ENCODE data around the gene ZXDC.

ZXDC gene

DNA sequence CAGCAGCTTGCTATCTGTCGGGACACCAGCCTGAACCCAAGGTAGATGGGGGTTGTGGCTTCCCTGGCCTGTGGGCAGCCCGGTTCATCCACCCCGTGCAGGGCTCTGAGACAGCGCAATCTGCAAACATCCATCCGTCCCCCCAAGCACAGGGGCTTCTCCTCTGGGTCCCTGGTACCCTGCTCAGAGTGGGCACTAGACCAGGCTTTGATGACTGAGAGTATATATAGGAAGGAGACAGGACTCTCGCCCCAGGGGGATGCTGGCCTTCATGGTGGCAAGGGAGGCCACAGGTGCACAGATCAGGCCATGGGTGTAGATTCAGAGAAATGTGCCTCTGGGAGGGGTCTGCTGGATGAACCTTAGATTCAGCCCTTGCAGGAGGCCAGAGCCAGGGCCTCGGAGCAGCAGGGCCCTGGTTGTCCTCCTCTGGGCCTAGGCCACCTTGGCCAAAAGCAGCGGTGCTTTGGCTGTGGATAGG lies 40.7 kb downstream of the ZXDC start:
- TF ChIP-seq, protein P1, sequence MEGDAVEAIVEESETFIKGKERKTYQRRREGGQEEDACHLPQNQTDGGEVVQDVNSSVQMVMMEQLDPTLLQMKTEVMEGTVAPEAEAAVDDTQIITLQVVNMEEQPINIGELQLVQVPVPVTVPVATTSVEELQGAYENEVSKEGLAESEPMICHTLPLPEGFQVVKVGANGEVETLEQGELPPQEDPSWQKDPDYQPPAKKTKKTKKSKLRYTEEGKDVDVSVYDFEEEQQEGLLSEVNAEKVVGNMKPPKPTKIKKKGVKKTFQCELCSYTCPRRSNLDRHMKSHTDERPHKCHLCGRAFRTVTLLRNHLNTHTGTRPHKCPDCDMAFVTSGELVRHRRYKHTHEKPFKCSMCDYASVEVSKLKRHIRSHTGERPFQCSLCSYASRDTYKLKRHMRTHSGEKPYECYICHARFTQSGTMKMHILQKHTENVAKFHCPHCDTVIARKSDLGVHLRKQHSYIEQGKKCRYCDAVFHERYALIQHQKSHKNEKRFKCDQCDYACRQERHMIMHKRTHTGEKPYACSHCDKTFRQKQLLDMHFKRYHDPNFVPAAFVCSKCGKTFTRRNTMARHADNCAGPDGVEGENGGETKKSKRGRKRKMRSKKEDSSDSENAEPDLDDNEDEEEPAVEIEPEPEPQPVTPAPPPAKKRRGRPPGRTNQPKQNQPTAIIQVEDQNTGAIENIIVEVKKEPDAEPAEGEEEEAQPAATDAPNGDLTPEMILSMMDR (IDR thresholded peaks at IDR 0.05), result no peak

DNA sequence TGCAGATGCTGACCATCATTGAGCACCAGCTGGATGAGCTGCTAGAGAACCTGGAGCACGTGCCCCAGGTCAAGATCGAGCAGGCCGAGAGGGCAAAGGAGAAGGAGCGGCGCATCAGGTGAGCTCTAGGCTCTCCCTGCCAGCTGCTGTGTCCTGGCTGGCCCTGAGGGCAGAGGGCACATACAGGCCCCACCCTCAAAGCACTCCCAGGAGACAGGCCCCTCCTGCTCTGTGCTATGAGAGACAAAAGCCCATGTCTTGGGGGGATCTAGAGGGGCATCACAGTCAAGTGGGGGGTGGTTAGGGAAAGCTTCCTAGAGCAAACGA lies 41.5 kb downstream of the ZXDC start:
- TF ChIP-seq, protein P1 (IDR thresholded peaks at IDR 0.05), result no peak

DNA sequence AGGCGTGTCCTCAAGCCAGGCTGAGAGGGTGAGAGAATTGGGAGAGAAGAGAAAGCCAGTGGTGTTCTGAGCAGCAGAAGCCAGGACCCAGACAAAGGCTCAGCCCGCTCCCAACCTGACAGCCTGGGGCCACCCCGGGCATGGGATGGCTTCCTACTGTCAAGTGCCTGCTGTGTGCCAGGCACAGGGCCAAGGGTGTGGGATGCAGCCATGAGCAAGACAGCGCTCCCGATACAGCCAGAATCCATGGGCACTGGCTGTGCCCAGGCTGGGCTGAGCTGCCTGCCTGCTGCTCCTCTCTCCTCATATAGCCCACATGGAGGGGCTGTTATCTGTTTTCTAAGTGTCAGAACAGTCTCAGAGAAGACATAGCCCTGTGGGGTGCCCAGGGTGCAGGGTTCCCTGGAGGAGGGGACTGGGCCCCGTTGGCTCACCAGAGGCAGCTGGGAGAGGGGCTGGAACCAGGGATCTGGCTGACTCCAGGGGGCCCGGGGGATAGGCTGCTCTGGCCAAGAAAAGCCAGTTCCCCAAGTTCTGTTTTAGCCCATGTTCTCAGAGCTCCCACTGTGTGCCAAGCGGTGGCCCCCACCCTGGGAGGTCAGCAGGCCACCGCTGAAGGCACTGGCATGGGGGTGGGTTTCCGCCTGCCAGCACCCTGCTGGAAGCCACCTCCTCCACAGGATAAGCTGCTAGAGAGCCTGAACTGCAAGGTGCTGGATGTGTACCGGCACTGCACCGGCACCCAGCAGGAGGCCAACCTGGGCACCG lies 42.0 kb downstream of the ZXDC start:
- TF ChIP-seq, protein P1 (IDR thresholded peaks at IDR 0.05), result no peak

DNA sequence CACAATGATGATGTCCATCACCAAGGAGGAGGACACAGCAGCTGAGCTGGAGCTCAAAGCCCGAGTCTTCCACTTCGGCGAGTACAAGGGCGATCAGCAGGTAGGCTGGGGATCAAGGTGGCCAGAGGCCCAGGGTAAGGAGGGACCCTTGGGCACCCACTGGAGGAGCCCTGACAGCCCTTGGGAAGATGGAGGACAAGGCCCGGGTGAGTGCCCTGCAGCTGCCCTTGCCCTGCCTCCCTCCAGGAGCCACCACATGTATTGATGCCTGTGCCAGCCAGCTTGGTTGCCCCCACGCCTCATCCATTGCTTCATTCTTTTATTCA lies 42.6 kb downstream of the ZXDC start:
- TF ChIP-seq, protein P1 (IDR thresholded peaks at IDR 0.05), result no peak

DNA sequence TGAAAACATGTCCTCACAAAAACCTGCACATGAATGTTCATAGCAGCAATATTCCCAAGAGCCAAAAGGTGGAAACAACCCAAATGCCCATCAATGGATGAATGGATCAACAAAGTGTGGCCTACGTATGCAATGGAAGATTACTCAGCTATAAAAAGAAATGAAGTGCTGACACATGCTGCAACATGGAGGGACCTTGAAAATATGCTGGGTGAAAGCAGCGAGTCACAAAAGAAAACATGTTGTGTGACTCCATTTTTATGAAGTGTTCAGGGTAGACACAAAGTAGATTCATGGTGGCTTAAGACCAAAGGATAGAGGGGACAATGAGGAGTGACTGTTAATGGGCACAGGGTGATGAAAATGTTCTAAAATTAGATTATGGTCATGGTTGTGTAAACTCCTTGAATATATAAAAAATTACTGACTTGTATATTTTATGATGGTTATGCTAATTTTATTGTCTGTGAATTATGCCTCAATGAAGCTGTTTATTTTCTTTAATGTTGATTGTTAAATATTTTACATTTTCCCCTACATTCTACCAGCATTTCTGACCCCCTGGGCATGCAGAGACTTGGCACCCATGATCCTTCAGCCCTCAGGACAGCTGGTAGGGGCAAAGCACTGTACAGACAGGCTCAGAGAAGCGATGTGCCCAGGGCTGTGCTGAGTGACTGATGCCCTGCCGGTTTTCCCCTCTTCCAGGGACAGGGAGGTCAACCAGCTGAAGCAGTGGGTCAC lies 43.2 kb downstream of the ZXDC start:
- TF ChIP-seq, protein P1 (IDR thresholded peaks at IDR 0.05), result no peak

DNA sequence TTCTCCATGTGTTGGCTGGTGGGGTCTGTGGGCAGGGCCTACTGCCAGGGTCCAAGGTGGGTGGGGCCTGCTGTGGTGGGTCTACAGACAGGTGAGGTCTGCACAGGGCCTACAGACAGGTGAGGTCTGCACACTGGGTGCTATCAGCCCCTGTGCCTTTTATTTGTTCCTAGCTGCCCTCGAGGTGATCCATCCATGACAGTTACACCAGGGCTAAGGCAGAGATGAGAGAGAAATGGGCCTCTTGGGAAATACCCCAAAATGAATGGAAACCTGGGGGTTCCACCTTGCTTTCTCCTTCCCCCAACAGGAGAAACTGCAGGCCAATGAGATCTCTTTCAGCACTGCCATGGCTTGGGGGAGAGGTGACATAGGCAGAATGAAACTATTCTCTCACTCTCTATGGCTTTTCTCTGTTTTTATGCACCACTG lies 44.6 kb downstream of the ZXDC start:
- TF ChIP-seq, protein P1 (IDR thresholded peaks at IDR 0.05), result no peak

DNA sequence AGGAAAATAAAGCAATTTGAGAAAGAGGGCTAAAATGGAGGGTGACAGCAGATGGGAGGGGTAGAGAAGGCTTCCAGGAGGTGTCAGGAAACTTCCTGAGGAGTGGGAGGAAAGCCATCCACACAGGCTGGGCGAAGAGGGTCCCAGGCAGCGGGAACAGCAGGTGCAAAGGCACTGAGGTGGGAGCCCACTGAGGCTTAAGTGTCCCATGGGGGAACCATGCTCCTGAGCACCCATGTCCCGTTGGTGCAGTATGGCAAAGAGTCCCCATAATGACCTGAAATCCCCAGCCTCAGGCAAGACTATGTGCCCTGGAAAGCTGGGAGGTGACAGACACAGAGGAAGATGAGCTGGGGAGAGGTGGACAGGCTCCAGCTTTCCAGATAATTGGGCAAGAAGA lies 50.9 kb downstream of the ZXDC start:
- TF ChIP-seq, protein P1 (IDR thresholded peaks at IDR 0.05), result no peak
